ENCODE results near the gene ATF7IP. TPM values are rescaled to one million over a fixed set of nuclear protein-coding genes. Genes with fewer than 3 reads are reported as not detected.

The ATF7IP gene
- total RNA-seq, 2 donors from 2014 or later: 36.2 to 44.9 TPM

DNA sequence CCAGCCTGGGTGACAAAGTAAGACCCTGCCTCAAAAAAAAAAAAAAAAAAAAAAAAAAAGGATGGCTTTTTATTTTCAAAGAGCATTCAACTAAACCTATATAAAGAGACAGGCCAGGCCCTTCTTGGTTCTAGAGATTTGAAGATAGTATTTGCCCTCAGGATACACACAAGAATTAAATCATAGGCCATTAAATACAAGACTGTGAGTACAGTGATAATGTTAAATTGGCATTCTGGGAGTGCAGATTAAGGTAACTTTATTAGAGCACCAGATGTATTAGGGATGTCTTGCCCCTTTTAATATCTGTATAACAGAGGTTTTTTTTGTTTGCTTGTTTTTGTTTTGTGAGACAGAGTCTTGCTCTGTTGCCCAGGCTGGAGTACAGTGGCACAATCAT lies 61.3 kb downstream of the ATF7IP start:
- H3K36me3 ChIP-seq: peaks cover 8% of the 10 kb centered on the region
- TF ChIP-seq, protein P1, sequence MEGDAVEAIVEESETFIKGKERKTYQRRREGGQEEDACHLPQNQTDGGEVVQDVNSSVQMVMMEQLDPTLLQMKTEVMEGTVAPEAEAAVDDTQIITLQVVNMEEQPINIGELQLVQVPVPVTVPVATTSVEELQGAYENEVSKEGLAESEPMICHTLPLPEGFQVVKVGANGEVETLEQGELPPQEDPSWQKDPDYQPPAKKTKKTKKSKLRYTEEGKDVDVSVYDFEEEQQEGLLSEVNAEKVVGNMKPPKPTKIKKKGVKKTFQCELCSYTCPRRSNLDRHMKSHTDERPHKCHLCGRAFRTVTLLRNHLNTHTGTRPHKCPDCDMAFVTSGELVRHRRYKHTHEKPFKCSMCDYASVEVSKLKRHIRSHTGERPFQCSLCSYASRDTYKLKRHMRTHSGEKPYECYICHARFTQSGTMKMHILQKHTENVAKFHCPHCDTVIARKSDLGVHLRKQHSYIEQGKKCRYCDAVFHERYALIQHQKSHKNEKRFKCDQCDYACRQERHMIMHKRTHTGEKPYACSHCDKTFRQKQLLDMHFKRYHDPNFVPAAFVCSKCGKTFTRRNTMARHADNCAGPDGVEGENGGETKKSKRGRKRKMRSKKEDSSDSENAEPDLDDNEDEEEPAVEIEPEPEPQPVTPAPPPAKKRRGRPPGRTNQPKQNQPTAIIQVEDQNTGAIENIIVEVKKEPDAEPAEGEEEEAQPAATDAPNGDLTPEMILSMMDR (IDR thresholded peaks at IDR 0.05): no peak
- H3K4me1 ChIP-seq: no peaks in the 10 kb centered on the region
- no peak overlapping the region for H3K27ac ChIP-seq
- H3K4me3 ChIP-seq: no peak overlapping the region
- no peaks in the 10 kb centered on the region for H3K27me3 ChIP-seq
- intact Hi-C loops (cut with DNase I): no loop called here
- DNase-seq: no peak
- H3K9me3 ChIP-seq: no peaks in the 10 kb centered on the region
- no peak overlapping the region for H3K9ac ChIP-seq (ENCODE audit: low read depth in 2 of 2, low read length in 2 of 2)

GRCh38 chr12:14427929-14428328 lies 62.4 kb downstream of the ATF7IP start:
- Histone ChIP-seq H3K9me3 (no peaks in the 10 kb centered on the region), H3K9ac (ENCODE audit: low read depth in 2 of 2, low read length in 2 of 2) (no peak overlapping the region), H3K27me3 (no peaks in the 10 kb centered on the region), H3K36me3 (peaks cover 8% of the 10 kb centered on the region), H3K4me3 (no peak overlapping the region), H3K27ac (no peak overlapping the region), H3K4me1 (no peaks in the 10 kb centered on the region)
- TF ChIP-seq, protein P1 (IDR thresholded peaks at IDR 0.05): no peak
- intact Hi-C loops (cut with DNase I): no loop called here
- DNase-seq: no peak

DNA sequence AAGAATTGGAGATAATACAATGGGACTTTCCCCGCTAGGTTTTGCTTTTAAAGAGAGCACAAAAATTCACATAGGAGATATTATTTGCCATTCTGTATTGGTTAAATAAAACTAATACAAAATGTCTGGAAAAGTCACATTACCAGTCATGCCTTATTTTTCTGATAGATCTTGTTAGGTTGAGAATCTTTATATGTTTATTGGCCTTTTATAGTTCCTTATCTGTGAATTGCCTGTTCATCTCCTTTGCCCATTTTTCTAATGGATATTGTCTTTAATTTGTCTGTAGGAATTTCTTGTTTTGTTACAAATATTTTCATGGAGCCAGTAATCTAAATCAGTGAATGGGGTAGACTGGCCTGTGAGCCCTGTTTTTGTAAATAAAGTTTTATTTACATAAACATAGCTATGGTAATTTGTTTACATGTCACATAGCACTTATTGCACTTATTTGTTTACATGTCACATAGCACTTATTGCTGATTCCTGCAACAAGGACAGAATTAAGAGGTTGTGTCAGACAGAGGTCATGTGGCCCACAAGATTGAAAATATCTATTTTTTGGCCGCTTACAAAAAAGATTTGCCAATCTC lies 65.0 kb downstream of the ATF7IP start:
- H3K9me3 ChIP-seq: no peaks in the 10 kb centered on the region
- no peaks in the 10 kb centered on the region for H3K27me3 ChIP-seq
- no peak overlapping the region for H3K27ac ChIP-seq
- TF ChIP-seq, protein P1 (IDR thresholded peaks at IDR 0.05): no peak
- no peak for DNase-seq
- intact Hi-C loops (cut with DNase I): no loop called here
- H3K4me1 ChIP-seq: no peaks in the 10 kb centered on the region
- no peak overlapping the region for H3K4me3 ChIP-seq
- no peaks in the 10 kb centered on the region for H3K36me3 ChIP-seq
- no peak overlapping the region for H3K9ac ChIP-seq (ENCODE audit: low read depth in 2 of 2, low read length in 2 of 2)

DNA sequence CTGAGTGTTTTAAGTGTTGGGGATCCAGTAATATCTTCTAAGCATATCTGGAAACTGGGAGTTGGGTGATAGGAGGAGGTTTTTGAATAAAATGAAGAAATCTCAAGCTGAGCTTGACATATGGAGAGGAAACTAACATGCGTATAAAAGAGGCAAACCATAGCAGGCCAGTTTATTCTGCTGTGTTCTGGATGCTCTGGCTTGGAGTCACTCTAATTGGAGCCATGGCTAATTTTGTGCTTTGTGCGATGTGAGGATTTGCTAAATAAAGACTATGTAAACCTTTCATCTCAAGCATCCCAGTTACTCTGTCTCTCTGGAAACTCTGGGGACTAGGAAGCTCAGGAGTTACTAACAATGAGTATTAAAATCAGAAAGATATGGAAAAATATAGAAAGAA lies 66.5 kb downstream of the ATF7IP start:
- H3K27ac ChIP-seq: no peak overlapping the region
- no peaks in the 10 kb centered on the region for H3K27me3 ChIP-seq
- H3K9ac ChIP-seq (ENCODE audit: low read depth in 2 of 2, low read length in 2 of 2): no peak overlapping the region
- H3K9me3 ChIP-seq: no peaks in the 10 kb centered on the region
- no peak overlapping the region for H3K4me3 ChIP-seq
- peaks cover under 1% of the 10 kb centered on the region for H3K36me3 ChIP-seq
- no peaks in the 10 kb centered on the region for H3K4me1 ChIP-seq
- no peak for DNase-seq
- intact Hi-C loops (cut with DNase I): no loop called here
- TF ChIP-seq, protein P1 (IDR thresholded peaks at IDR 0.05): no peak

- Histone ChIP-seq H3K4me3 (no peak overlapping the region), H3K4me1 (no peaks in the 10 kb centered on the region), H3K9ac (ENCODE audit: low read depth in 2 of 2, low read length in 2 of 2) (no peak overlapping the region), H3K27me3 (no peaks in the 10 kb centered on the region), H3K36me3 (peaks cover 11% of the 10 kb centered on the region), H3K27ac (no peak overlapping the region), H3K9me3 (no peaks in the 10 kb centered on the region)
- DNase-seq: no peak
- TF ChIP-seq, protein P1 (IDR thresholded peaks at IDR 0.05): no peak
- intact Hi-C loops (cut with DNase I): no loop called here
These were observed 70.1 kb downstream of the ATF7IP start for GRCh38 chr12:14435627-14436026.
